IMR-90 (cell line): ENCODE measurements around the gene MINDY1. TPM values are rescaled to one million over a fixed set of nuclear protein-coding genes. Genes with fewer than 3 reads are reported as not detected.

Experiments
- ATAC-seq: fragments of 200-7000 bp; cut with Tn5 transposase; 2 replicates; pipeline ENCODE4 v1.9.1; 2020; ENCODE audit warnings: low read depth, mild to moderate bottlenecking, moderate library complexity
- BruUV-seq: library from RNA; stranded (reverse); fragments of 400-500 nt; replicated peaks from 2 replicates; lab custom pipeline; 2021; lab: Mats Ljungman, UMichigan
- CTCF ChIA-PET: fragments of 300-600 bp; formaldehyde crosslinking; extraction: SDS; loops from one replicate; lab custom pipeline; 2021; ENCODE audit warnings: antibody characterized with exemption; lab: Yijun Ruan, JAX
- POLR2A ChIA-PET: fragments of 300-600 bp; sonication (Branson Sonifier 250); formaldehyde crosslinking; loops from one replicate; lab custom pipeline; 2022; ENCODE audit warnings: antibody characterized with exemption; ENCODE audit not compliant: unreplicated experiment; lab: Charles Lee
- DNase-seq: peaks from one replicate; pipeline ENCODE4 v3.0.0; 2013
- H2AFZ ChIP-seq: replicated peaks from 2 replicates; pipeline ENCODE3; 2013; ENCODE audit warnings: low read length, mild to moderate bottlenecking; ENCODE audit not compliant: poor library complexity
- H2AK5ac ChIP-seq: 2 replicates; pipeline ENCODE4 v1.6.1; 2013; ENCODE audit warnings: low read depth, low read length, inconsistent platforms
- H2AK9ac ChIP-seq: replicated peaks from 2 replicates; pipeline ENCODE3; 2013; ENCODE audit warnings: mild to moderate bottlenecking, low read depth, low read length, moderate library complexity; ENCODE audit not compliant: poor library complexity
- H2BK120ac ChIP-seq: 2 replicates; pipeline ENCODE4 v1.6.1; 2013; ENCODE audit warnings: low read depth, low read length, inconsistent platforms
- H2BK15ac ChIP-seq: 3 replicates; pipeline ENCODE4 v1.6.1; 2013; ENCODE audit warnings: low read depth, low read length, inconsistent platforms
- H2BK20ac ChIP-seq: 2 replicates; pipeline ENCODE4 v1.6.1; 2013; ENCODE audit warnings: low read depth, mild to moderate bottlenecking, inconsistent platforms, low read length, moderate library complexity
- H2BK5ac ChIP-seq: 2 replicates; pipeline ENCODE4 v1.6.1; 2013; ENCODE audit warnings: mild to moderate bottlenecking, low read depth, low read length, inconsistent platforms; ENCODE audit not compliant: poor library complexity, severe bottlenecking
- H3K14ac ChIP-seq: replicated peaks from 2 replicates; pipeline ENCODE4 v1.6.1; 2013; ENCODE audit warnings: low read depth, low read length, inconsistent platforms
- H3K18ac ChIP-seq: 2 replicates; pipeline ENCODE4 v1.6.1; 2013; ENCODE audit warnings: low read depth, low read length, control low read depth
- H3K23ac ChIP-seq: 2 replicates; pipeline ENCODE4 v1.6.1; 2013; ENCODE audit warnings: low read depth, low read length, inconsistent platforms
- H3K27ac ChIP-seq: 2 replicates; pipeline ENCODE4 v1.5.1; 2013; ENCODE audit warnings: mild to moderate bottlenecking, control low read depth, low read length; ENCODE audit not compliant: insufficient read depth
- H3K27me3 ChIP-seq: 2 replicates; pipeline ENCODE4 v1.6.1; 2013; ENCODE audit warnings: low read length; ENCODE audit not compliant: control insufficient read depth, insufficient read depth
- H3K36me3 ChIP-seq: 2 replicates; pipeline ENCODE4 v1.6.1; 2013; ENCODE audit warnings: low read length, mixed read lengths; ENCODE audit not compliant: control insufficient read depth, insufficient read depth
- H3K4ac ChIP-seq: 2 replicates; pipeline ENCODE4 v1.6.1; 2013; ENCODE audit warnings: low read depth, low read length, inconsistent platforms
- H3K4me1 ChIP-seq: 2 replicates; pipeline ENCODE4 v1.6.1; 2013; ENCODE audit warnings: low read length, mixed read lengths; ENCODE audit not compliant: control insufficient read depth, insufficient read depth
- H3K4me2 ChIP-seq: 2 replicates; pipeline ENCODE4 v1.6.1; 2013; ENCODE audit warnings: low read depth, mild to moderate bottlenecking, control low read depth, low read length, moderate library complexity
- H3K4me3 ChIP-seq: 2 replicates; pipeline ENCODE4 v1.5.1; 2013; ENCODE audit warnings: low read depth, mild to moderate bottlenecking, control low read depth, low read length, moderate library complexity; ENCODE audit not compliant: insufficient read depth
- H3K56ac ChIP-seq: 2 replicates; pipeline ENCODE4 v1.6.1; 2013; ENCODE audit warnings: low read length, inconsistent platforms; ENCODE audit not compliant: insufficient read depth; ENCODE audit errors: extremely low read depth
- H3K79me1 ChIP-seq, 2 experiments: 2 replicates each; pipeline ENCODE4 v1.6.1; 2013; ENCODE audit warnings: low read length in 2 of 2, inconsistent platforms in 1 of 2, low read depth in 1 of 2
- H3K9ac ChIP-seq: 2 replicates; pipeline ENCODE4 v1.6.1; 2013; ENCODE audit warnings: low read depth, low read length, control low read depth
- H3K9me1 ChIP-seq: 2 replicates; pipeline ENCODE4 v1.6.1; 2013; ENCODE audit warnings: low read length, inconsistent platforms; ENCODE audit not compliant: insufficient read depth
- H3K9me3 ChIP-seq: 2 replicates; pipeline ENCODE4 v1.6.1; 2013; ENCODE audit warnings: low read length; ENCODE audit not compliant: control insufficient read depth, insufficient read depth
- H4K20me1 ChIP-seq: 2 replicates; pipeline ENCODE4 v1.6.1; 2013; ENCODE audit warnings: low read length, inconsistent platforms; ENCODE audit not compliant: insufficient read depth
- H4K5ac ChIP-seq: 2 replicates; pipeline ENCODE4 v1.6.1; 2013; ENCODE audit warnings: mild to moderate bottlenecking, low read depth, low read length, control low read depth
- H4K8ac ChIP-seq, 2 experiments: 2 replicates each; pipeline ENCODE4 v1.6.1; 2013; ENCODE audit warnings: low read depth in 2 of 2, low read length in 2 of 2, control low read depth in 1 of 2, inconsistent platforms in 1 of 2
- H4K91ac ChIP-seq: 2 replicates; pipeline ENCODE4 v1.6.1; 2013; ENCODE audit warnings: low read depth, low read length, inconsistent platforms; ENCODE audit not compliant: insufficient read depth
- CEBPB ChIP-seq: IDR thresholded peaks from 2 replicates; pipeline ENCODE4 v1.6.1; 2012; ENCODE audit warnings: low read depth, low read length, improper control_type of control experiment
- MXI1 ChIP-seq: IDR thresholded peaks from 2 replicates; pipeline ENCODE4 v1.6.1; 2012; ENCODE audit warnings: low read depth, mild to moderate bottlenecking, low read length, moderate library complexity, borderline replicate concordance
- WGBS, 2 experiments: methylation state at CpG; one replicate each; pipeline versions ENCODE4 v1.1.5 to v1.1.7; 2013; ENCODE audit warnings: missing lambda C conversion rate in 2 of 2; ENCODE audit not compliant: insufficient read length in 1 of 2; ENCODE audit errors: extremely low coverage in 2 of 2; 5-methylcytosine and 5-hydroxymethylcytosine counted together
- dilution Hi-C: fragments of 300-500 bp; cut with HindIII; formaldehyde crosslinking; loops from one replicate; pipeline ENCODE4 v1.14.3; 2018; ENCODE audit warnings: low sequenced_read_pairs; ENCODE audit not compliant: unreplicated experiment
- in situ Hi-C: fragments of 300-500 bp; cut with MboI; formaldehyde crosslinking; loops from 3 replicates; pipeline ENCODE4 v1.14.3; 2019; ENCODE audit warnings: low sequenced_read_pairs, inconsistent platforms, mixed read lengths
- intact Hi-C: fragments of 100-400 bp; cut with micrococcal nuclease; formaldehyde crosslinking; loops from 2 replicates; pipeline ENCODE4 v1.10.0; 2022
- polyA plus RNA-seq, 3 experiments: library from polyadenylated mRNA; depleted of rRNA; stranded (reverse); fragments of >200 nt; gene quantifications; 2 replicates each; pipeline ENCODE4 v1.2.3, GENCODE V29; 2012; ENCODE audit warnings: low replicate concordance in 1 of 3
- total RNA-seq: library from RNA; depleted of rRNA; stranded (reverse); fragments of >200 nt; gene quantifications from 2 replicates; pipeline ENCODE4 v1.2.3, GENCODE V29; 2012

The MINDY1 gene
- total and polyA plus RNA-seq, 2 of the 4 experiments (the other 2 are of a cell fraction) = 6.6 to 7.3 TPM

GRCh38 chr1:151054971-151055547 lies 48.4 kb upstream of the MINDY1 start:
- BruUV-seq = no TSS peak
- Histone ChIP-seq H3K36me3 (peaks cover 50% of the 10 kb centered on the region), H4K8ac (no peak overlapping the region), H2BK120ac (no peak overlapping the region), H2AK9ac (no peak overlapping the region), H3K23ac (no peak overlapping the region), H3K14ac (no peak overlapping the region), H3K4ac (no peak overlapping the region), H2BK20ac (no peak overlapping the region), H3K4me3 (no peak overlapping the region), H3K9me1 (peaks cover 23% of the 10 kb centered on the region), H3K9me3 (no peaks in the 10 kb centered on the region), H4K20me1 (peaks cover 56% of the 10 kb centered on the region), H3K4me2 (no peak overlapping the region), H3K79me1 (peaks cover 28 to 81% of the 10 kb centered on the region in 2 experiments), H3K9ac (no peak overlapping the region; the same call in 1 of the 2 replicates), H4K5ac (no peak overlapping the region), H3K27me3 (no peaks in the 10 kb centered on the region), H2AFZ (no peak overlapping the region), H2BK15ac (no peak overlapping the region), H3K4me1 (peaks cover 9% of the 10 kb centered on the region), H4K91ac (no peak overlapping the region), H2BK5ac (no peak overlapping the region), H2AK5ac (no peak overlapping the region), H3K27ac (no peak overlapping the region), H3K56ac (no peak overlapping the region), H3K18ac (no peak overlapping the region)
- ATAC-seq (no peak), DNase-seq (no peak)
- ChIA-PET CTCF (no interaction called here), POLR2A (no interaction called here)
- no peak for TF ChIP-seq MXI1
- 0 out of 2 replicates have a peak, but pooled peaks have one; percentile 18 for TF ChIP-seq CEBPB
- intact Hi-C loops = no loop called here
- dilution Hi-C loops = no loop called here
- WGBS, 2 experiments = no CpG with 5 or more reads among the region's 4 CpGs
- in situ Hi-C loops = no loop called here
